DMS53 treated with DMSO at 0.1 percent for 48 hours (cell line): ENCODE measurements around the gene SMTNL2.
"Not testable (repeated sequence)": the region's sequence is repeated elsewhere in the genome, so short reads cannot be mapped to it uniquely, and the experiment has no call there.

Experiments
- DNase-seq: peaks from one replicate; lab custom pipeline; 2025; ENCODE audit not compliant: unreplicated experiment; lab: John Stamatoyannopoulos, UW

SMTNL2 gene

GRCh38 chr17:4559966-4560365, 24.4 kb upstream of the SMTNL2 start:
- DNase-seq: no peak

DNA sequence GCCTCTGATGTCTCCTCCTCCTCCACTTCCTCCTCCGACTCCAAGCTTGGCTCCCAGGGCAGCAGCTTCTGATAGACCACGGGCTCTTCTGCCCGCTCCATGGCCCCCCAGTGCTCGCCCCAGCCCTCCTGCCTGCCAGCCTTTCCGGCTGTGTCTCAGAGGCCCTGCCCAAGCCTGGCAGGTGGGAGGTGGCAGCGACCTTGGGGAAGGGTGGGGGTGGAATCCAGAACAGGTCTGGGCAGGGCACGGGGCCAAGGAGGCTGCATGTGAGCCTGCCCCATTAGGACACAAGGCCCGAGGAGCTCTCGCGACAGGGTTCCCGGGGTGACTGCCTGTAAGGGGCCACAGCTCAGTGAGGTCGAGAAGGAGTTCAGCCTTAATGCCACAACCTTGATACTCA, 23.9 kb upstream of the SMTNL2 start, which contains the start of gene GGT6:
Gene GGT6 (minus strand): TSS at position 157 of the 400 bp plus-strand sequence. CDS start 56 bp downstream, at position 101.
- no peak for DNase-seq

- no peak for DNase-seq
These were observed 23.5 kb upstream of the SMTNL2 start for GRCh38 chr17:4560837-4561256.

GRCh38 chr17:4562015-4562969, 22.0 kb upstream of the SMTNL2 start:
- DNase-seq: no peak

DNA sequence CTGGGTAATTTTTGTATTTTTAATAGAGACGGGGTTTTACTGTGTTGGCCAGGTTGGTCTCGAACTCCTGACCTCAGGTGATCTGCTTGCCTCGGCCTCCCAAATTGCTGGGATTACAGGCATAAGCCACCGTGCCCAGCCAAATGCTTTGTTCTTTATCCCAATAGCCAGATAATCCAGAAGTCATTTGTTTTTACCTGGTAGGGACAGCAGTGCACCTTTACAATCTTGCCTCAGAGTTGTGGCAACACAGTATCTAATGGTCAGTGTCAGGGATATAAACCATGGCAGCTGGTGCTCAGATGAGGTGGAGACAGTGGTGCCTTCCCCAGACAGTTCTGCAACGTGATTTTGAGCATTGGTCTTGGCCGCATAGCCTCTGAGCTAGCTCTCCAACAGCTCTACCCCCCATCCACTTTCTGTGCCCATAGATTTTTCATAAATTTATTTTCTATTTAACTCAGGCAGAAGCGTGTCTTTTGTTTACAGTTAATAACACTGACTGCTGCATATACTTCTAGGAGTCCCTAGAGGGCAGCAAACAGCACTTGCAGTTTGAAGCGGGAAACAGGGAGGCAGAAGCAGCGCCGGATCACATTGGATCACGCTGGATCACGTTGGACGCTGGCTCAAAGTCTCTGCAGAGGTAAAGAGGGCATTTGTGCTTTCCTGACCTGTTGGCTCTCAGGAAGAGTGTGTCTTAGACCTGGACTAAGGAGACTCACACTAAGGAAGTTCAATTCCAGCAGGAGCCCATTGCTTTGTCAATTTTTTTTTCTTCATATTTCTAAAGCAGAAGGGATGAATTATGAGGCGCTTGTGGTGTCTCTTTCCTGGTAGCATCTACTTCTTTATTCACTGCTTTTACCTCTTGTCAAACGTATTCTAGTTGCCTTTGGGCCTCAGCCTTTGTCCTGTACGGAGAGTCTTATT, 18.9 kb upstream of the SMTNL2 start:
- DNase-seq: peak; percentile 78

DNA sequence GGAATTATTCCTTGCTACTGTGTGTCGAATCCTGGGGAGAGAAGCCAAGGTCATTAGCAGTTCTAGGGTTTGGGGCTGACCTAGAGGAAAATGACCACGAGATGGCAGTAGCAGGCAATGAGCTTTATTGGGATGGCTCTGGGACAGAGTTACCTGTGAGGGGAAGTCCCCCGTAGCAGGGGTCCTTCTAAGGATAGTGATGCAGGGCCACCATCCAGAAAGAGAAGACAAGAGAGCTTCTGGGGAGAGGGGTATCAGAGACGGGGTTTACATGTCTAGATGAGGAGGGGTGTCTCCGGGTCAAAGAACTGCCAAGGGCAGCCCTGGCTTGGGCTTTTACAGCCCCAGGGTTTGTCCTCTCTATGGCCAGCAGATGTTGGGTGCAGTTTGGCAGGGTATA, 17.5 kb upstream of the SMTNL2 start:
- DNase-seq: peak; percentile 31

- no peak for DNase-seq
These were observed 14.7 kb upstream of the SMTNL2 start for GRCh38 chr17:4569591-4569990.

DNA sequence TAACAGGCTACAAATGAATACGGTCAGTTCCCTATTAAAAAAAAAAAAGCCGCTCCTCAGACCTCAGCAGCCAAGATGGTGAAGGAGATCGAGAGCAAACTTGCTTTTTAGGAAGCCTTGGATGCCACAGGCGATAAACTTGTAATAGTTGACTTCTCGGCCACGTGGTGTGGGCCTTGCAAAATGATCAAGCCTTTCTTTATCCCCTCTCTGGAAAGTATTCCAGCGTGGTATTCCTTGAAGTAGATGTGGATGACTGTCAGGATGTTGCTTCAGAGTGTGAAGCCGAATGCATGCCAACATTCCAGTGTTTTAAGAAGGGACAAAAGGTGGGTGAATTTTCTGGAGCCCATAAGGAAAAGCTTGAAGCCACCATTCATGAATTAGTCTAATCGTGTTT, 12.2 kb upstream of the SMTNL2 start:
- DNase-seq: no peak

- no peak for DNase-seq
These were observed 11.2 kb upstream of the SMTNL2 start for GRCh38 chr17:4573115-4573514.

- DNase-seq: no peak
These were observed 10.7 kb upstream of the SMTNL2 start for GRCh38 chr17:4573669-4574068.

DNA sequence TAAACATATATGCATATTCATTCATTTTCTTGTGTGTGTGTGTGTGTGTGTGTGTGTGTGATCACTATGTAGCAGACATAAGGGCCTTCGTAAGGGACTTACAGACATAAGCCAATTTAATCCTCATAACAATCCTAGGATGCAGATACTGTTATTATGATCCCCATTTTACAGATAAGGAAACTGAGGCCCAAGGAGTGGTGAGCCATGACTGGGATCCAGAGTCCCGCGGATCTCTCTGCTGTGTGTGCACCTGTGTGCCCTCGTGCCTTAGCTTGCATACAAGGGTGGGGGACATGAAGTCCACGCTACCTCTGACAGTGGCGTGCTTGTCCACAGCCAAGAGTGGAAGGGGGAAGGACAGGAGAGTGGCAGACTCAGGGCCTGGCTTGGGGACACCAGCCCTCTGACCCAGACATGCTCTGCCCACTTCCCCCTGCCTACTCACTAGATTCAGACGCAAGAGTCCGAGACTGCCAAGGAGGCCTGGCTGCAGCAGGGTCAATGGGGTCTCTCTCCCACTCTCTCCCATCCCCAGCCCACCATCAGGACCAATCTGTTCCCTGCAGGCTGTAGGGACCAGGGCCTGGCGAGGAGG, 9.8 kb upstream of the SMTNL2 start:
- no peak for DNase-seq

DNA sequence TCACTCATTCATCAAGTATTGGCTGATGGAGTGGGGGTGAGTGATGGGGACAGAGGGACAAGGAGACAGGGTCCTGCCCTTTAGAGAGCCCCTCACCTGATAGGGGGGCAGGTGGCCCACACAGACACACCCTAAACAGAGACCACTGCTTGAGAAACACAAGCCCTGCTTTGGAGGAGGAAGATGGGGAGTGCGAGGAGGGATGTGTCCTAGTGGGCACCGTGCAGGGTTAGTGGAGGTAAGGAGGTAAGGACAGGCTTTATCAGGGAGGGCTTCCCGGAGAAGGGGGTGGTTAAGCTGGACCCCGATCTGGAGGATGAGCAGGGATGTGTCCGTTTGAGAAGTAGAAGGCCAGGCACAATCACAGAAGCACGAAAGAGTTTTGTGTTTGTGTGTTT, 8.2 kb upstream of the SMTNL2 start:
- DNase-seq: no peak

- DNase-seq: no peak
These were observed 7.5 kb upstream of the SMTNL2 start for GRCh38 chr17:4576729-4577322.

DNA sequence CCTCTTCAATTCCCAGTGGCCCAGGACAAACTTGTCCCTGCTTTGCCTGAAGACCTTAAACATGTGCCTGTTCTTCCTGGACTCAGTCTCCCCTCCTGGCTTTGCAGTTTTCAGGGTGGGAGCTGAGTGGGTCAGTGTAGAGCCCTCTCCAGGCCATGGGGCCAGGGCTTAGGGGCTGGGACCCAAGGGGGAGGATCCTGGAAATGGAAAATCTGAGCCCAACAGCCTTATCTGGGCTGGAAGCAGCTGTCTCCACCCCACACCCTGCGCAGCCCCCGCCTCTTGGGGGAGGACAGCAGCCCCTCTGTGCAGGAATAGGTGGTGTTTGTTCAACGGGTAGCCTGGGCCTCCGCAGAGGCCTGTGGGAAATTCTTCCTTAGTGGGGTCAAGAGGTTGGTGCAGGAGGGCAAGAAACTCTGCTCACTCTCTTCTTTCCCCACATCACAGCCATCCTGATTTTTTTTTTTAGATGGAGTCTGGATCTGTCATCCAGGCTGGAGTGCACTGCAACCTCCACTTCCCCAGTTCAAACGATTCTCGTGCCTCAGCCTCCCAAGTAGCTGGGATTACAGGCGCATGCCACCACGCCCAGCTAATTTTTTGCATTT, 6.8 kb upstream of the SMTNL2 start:
- no peak for DNase-seq

DNA sequence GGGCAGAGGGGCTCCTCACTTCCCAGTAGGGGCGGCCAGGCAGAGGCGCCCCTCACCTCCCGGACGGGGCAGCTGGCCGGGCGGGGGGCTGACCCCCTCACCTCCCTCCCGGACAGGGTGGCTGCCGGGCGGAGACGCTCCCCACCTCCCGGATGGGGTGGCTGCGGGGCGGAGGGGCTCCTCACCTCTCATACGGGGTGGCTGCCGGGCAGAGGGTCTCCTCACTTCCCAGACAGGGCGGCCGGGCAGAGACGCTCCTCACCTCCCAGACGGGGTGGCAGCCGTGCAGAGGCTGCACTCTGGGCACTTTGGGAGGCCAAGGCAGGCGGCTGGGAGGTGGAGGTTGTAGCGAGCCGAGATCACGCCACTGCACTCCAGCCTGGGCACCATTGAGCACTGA, 6.0 kb upstream of the SMTNL2 start:
- DNase-seq: not testable (repeated sequence)

- DNase-seq: no peak
These were observed 4.7 kb upstream of the SMTNL2 start for GRCh38 chr17:4579678-4580077.

GRCh38 chr17:4580291-4580690, 4.0 kb upstream of the SMTNL2 start:
- DNase-seq: no peak

- no peak for DNase-seq
These were observed 2.2 kb upstream of the SMTNL2 start for GRCh38 chr17:4582101-4582501.

GRCh38 chr17:4582691-4583090, 1.6 kb upstream of the SMTNL2 start:
- DNase-seq: no peak

DNA sequence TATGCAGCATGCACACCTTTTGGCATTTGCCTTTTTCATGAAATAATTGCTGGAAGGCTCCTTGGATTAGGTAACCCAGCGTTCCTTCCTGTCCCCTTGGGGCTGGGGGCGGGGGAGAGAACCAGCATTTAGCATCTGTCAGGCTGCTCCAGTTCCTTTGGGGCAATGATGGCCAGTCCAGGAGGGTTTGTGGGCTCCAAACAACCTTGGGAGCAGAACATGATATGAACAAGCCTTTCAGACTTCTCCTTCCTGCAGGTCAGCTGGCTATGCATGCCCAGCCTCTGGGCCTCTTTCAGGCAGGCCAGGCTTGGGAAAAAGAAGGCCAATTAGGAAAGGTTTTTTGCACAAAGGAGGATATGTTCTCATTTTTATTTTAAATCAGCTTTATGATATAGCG, 1.1 kb upstream of the SMTNL2 start:
- DNase-seq: no peak

DNA sequence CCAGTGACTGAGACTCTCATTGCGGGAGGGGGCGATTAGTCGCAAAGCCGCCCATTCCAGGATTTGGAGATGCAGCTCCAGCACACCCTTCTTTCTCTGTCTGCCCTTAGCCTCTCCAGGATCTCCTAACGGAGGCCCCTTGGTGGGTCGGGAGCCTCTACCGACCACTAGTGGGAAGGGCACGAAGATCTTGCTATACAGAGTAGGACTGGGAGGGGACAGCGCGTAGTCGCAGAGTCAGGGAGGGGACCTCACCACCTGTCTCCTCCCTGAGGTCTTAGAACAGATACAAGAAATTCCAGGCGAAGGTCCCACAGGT, 588 bp upstream of the SMTNL2 start:
- DNase-seq: no peak
